ENCODE results near the gene SLX9. TPM values are rescaled to one million over a fixed set of nuclear protein-coding genes. Genes with fewer than 3 reads are reported as not detected.

SLX9 gene
- total RNA-seq (10 to 100 TPM; 11.1 to 45.3 (median 25.3) TPM), polyA plus RNA-seq (10 to 100 TPM; 13.1 to 22.8 (median 21.4) TPM)
- long read RNA-seq, donor 1, transcript FAM207A-201 (6 exons, 927 nt): minor isoform, 7 of 21 reads
- long read RNA-seq, donor 1, transcript FAM207A-202 (6 exons, 880 nt): major isoform, 12 of 21 reads
- long read RNA-seq, donor 1, partial matches to known transcripts: 0 of 21 reads
- long read RNA-seq, donor 1, other reads (novel, unspliced or antisense): 0 of 21 reads
- long read RNA-seq, donor 2, transcript FAM207A-201 (6 exons, 927 nt): major isoform, 6 of 10 reads
- long read RNA-seq, donor 2, partial matches to known transcripts: 0 of 10 reads
- long read RNA-seq, donor 2, other reads (novel, unspliced or antisense): 0 of 10 reads
- long read RNA-seq, donor 3, transcript FAM207A-202 (6 exons, 880 nt): major isoform, 6 of 11 reads
- long read RNA-seq, donor 3, transcript FAM207A-201 (6 exons, 927 nt): minor isoform, 5 of 11 reads
- long read RNA-seq, donor 3, partial matches to known transcripts: 0 of 11 reads
- long read RNA-seq, donor 3, other reads (novel, unspliced or antisense): 0 of 11 reads
- long read RNA-seq, donor 4, partial matches to known transcripts: 3 of 4 reads
- long read RNA-seq, donor 4, other reads (novel, unspliced or antisense): 1 of 4 reads
- long read RNA-seq, donor 5, transcript FAM207A-201 (6 exons, 927 nt): major isoform, 10 of 28 reads
- long read RNA-seq, donor 5, transcript FAM207A-202 (6 exons, 880 nt): major isoform, 10 of 28 reads
- long read RNA-seq, donor 5, partial matches to known transcripts: 1 of 28 reads
- long read RNA-seq, donor 5, other reads (novel, unspliced or antisense): 7 of 28 reads
- long read RNA-seq, donor 6, partial matches to known transcripts: 9 of 11 reads
- long read RNA-seq, donor 6, other reads (novel, unspliced or antisense): 2 of 11 reads
- long read RNA-seq, donor 7, transcript FAM207A-201 (6 exons, 927 nt): minor isoform, 5 of 13 reads
- long read RNA-seq, donor 7, transcript FAM207A-202 (6 exons, 880 nt): major isoform, 6 of 13 reads
- long read RNA-seq, donor 7, partial matches to known transcripts: 0 of 13 reads
- long read RNA-seq, donor 7, other reads (novel, unspliced or antisense): 0 of 13 reads
- long read RNA-seq, donor 8, transcript FAM207A-201 (6 exons, 927 nt): minor isoform, 5 of 19 reads
- long read RNA-seq, donor 8, transcript FAM207A-202 (6 exons, 880 nt): major isoform, 14 of 19 reads
- long read RNA-seq, donor 8, partial matches to known transcripts: 0 of 19 reads
- long read RNA-seq, donor 8, other reads (novel, unspliced or antisense): 0 of 19 reads
- long read RNA-seq, donor 9, partial matches to known transcripts: 0 of 8 reads
- long read RNA-seq, donor 9, other reads (novel, unspliced or antisense): 0 of 8 reads
- long read RNA-seq, donor 10, transcript FAM207A-202 (6 exons, 880 nt): major isoform, 5 of 6 reads
- long read RNA-seq, donor 10, partial matches to known transcripts: 0 of 6 reads
- long read RNA-seq, donor 10, other reads (novel, unspliced or antisense): 0 of 6 reads

DNA sequence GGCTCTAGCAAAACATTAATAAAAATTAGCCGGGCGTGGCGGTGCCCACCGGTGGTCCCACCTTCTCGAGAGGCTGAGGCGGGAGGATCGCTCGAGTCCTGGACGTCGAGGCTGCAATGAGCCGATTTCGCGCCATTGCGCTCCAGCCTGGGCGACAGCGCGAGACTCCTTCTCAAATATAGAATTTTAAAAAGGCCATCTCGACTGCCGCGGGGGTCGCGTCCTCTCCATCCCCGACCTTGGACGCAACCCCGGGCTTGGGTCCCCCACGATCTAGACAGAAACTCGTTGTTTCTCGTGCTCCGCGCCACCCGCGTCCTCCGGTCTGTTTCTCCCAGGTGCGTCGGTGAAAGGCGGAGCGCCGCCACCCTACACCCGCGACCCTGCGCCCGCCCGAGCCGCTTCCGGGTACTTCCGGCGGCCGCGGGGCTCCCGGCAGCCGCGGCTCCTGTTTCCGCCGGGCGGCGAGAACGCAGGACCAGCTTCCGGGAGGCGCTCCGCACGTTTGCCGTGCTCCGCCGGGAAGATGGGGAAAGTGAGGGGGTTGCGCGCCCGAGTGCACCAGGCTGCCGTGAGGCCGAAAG lies at the start of gene SLX9:
Gene SLX9 (plus strand): TSS at position 498 of the 584 bp plus-strand sequence. CDS start 29 bp downstream, at position 527.
- Histone ChIP-seq H3K4me1 (replicated peaks in 1 of 2) (peaks cover 12 to 29% of the 10 kb centered on the region in 2 donors), H3K36me3 (replicated peaks in 1 of 2) (peaks cover 0 to 10% of the 10 kb centered on the region in 2 donors), H3K27me3 (no peaks in the 10 kb centered on the region), H3K4me3 (peak within 1 kb of the TSS; percentile 55 to 94 (median 74)), H3K9me3 (replicated peaks in 1 of 3) (no peaks in the 10 kb centered on the region), H3K27ac (peak within 1 kb of the TSS in 3 of 5 donors; percentile 22 to 74 (median 55))
- TF ChIP-seq CTCF (IDR thresholded peaks at IDR 0.05) (no peak), POLR2A (IDR thresholded peaks at IDR 0.05) (peak in 1 of 2 donors; percentile 21)
- WGBS, 4 donors: 1 to 4% (median 2%) methylated on average over 20 to 69 of the region's 69 CpGs
- peak; percentile 68 to 77 (median 70) for DNase-seq
- intact Hi-C loops (cut with DNase I): no loop called here

DNA sequence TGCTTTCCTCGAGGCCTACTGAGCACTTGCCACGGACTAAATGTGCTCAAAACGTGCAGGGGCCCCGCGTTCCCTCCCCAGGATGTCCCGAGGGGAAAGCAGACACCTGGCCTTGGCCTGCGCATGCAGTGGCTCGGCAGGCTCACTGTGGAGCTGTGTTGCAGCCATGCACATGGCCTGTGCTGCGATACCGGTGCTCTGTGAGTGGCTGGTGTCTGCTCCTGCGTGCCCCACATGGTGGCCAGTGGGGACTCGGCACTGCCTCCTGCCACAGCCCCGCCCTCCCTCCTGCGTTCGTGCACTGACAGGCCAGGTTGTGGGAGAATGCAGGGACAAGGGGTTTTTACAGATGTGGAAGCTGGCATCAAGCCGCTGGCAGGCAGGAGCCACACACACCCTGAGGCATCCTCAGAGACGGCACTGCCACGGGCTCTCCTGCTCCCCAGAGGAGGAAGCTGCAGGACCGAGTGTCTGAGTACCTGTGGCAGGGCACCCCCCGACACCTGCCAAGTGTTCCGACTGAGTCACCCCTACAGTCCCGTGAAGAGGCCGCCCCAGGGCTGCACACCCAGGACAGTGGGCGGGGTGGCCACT lies 49.4 kb upstream of the SLX9 start:
- no peak for TF ChIP-seq POLR2A (IDR thresholded peaks at IDR 0.05)
- TF ChIP-seq CTCF (IDR thresholded peaks at IDR 0.05): no peak
- Histone ChIP-seq H3K4me1 (replicated peaks in 1 of 2) (no peaks in the 10 kb centered on the region), H3K9me3 (replicated peaks in 1 of 3) (no peaks in the 10 kb centered on the region), H3K27me3 (no peaks in the 10 kb centered on the region), H3K4me3 (no peak overlapping the region), H3K36me3 (replicated peaks in 1 of 2) (no peaks in the 10 kb centered on the region), H3K27ac (no peak overlapping the region)
- intact Hi-C loops (cut with DNase I): loop anchor here in 1 of 2 donors (5.0 kb wide), 1 partner anchor 242 kb away; no protein-coding TSS in a partner anchor
- no peak for DNase-seq
- 64 to 83% (median 78%) methylated on average over 10 to 24 of the region's 24 CpGs for WGBS, 4 donors

DNA sequence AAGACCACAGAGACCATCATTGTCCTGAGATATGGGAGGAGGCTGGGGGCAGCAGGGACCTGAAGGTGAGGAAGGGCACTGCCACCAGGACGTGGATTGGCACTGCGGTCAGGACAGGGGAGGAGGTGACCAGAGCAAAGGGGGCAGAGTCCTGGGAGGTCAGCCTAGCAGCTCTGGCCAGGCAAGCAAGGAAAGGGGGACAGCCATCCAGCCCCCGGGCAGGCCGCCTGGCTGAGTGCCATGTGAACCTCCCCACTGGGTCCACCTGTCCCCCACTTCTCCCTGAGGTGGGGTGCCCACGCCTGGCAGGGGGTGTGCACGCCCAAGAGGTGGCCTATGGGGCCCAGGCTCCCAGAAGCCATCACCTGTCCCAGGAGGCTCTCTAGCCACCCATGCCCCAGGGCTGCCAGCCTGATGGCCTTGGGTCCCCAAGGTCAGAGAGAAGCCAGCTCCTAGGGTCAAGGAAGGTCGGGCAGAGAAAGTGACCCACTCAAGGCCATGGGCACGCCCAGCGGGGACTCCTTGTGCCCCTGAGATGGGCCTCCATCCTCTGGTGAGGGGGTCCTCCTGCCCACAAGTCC lies 48.8 kb upstream of the SLX9 start:
- 64 to 86% (median 76%) methylated on average over 2 to 9 of the region's 9 CpGs for WGBS, 4 donors
- H3K4me3 ChIP-seq: no peak overlapping the region
- intact Hi-C loops (cut with DNase I): loop anchor here in 1 of 2 donors (5.0 kb wide), 1 partner anchor 241 kb away; no protein-coding TSS in a partner anchor
- H3K9me3 ChIP-seq (replicated peaks in 1 of 3): no peaks in the 10 kb centered on the region
- no peaks in the 10 kb centered on the region for H3K36me3 ChIP-seq (replicated peaks in 1 of 2)
- no peaks in the 10 kb centered on the region for H3K4me1 ChIP-seq (replicated peaks in 1 of 2)
- no peaks in the 10 kb centered on the region for H3K27me3 ChIP-seq
- no peak overlapping the region for H3K27ac ChIP-seq
- peak in 1 of 6 experiments; percentile 1 for TF ChIP-seq CTCF (IDR thresholded peaks at IDR 0.05)
- no peak for TF ChIP-seq POLR2A (IDR thresholded peaks at IDR 0.05)
- no peak for DNase-seq
